Right lobe of liver (tissue), 4 donors: ENCODE data around the gene FAM228A.

Source experiments
- CTCF ChIP-seq, 4 donors: fragments of 200-600 bp in 3 of 4; fragments of 450-650 bp in 1 of 4; IDR thresholded peaks; one replicate each; pipeline versions ENCODE4 v1.5.1 to v1.8.0; 2016 to 2022; ENCODE audit warnings: antibody characterized with exemption in 4 of 4, mild to moderate bottlenecking in 2 of 4
- POLR2A ChIP-seq: fragments of 450-650 bp; IDR thresholded peaks from one replicate; pipeline ENCODE4 v1.6.1; 2017; ENCODE audit warnings: antibody characterized with exemption, mild to moderate bottlenecking
- donor health status: DM: no; HTN: no; CAD: no.
- donor health status: DM: no; HTN: no; CAD: no.
- donor health status: DM: no; HTN: yes; CAD: no.

- TF ChIP-seq POLR2A: no peak
- no peak for TF ChIP-seq CTCF (IDR thresholded peaks at IDR 0.05)
These were observed 21.4 kb upstream of the FAM228A start for GRCh38 chr2:24153478-24153877.
